ENCODE results near the gene SLAMF8.

- TF ChIP-seq CTCF (IDR thresholded peaks at IDR 0.05), result no peak
- no peak for TF ChIP-seq POLR2AphosphoS5 (IDR thresholded peaks at IDR 0.05)
- TF ChIP-seq POLR2A (IDR thresholded peaks at IDR 0.05), result no peak
Measured at GRCh38 chr1:159868766-159869165, 42.1 kb downstream of the SLAMF8 start.

Data from sigmoid colon (tissue), 4 donors.